ENCODE data around the gene FBXO10.
"Not testable (repeated sequence)": the region's sequence is repeated elsewhere in the genome, so short reads cannot be mapped to it uniquely, and the experiment has no call there.

- not testable (repeated sequence) for TF ChIP-seq CTCF (IDR thresholded peaks at IDR 0.05 in 2 of 3, conservative IDR thresholded peaks at IDR 0.05 in 1 of 3; ENCODE audit: borderline replicate concordance in 1 of 3, insufficient read depth in 1 of 3, low read depth in 2 of 3, low read length in 2 of 3); TCF7L2 (IDR thresholded peaks at IDR 0.05; ENCODE audit: borderline replicate concordance, extremely low read depth, insufficient read depth, insufficient read length); JUND (IDR thresholded peaks at IDR 0.05); POLR2AphosphoS5 (IDR thresholded peaks at IDR 0.05; ENCODE audit: low read depth, low read length); SP1 (IDR thresholded peaks at IDR 0.05; ENCODE audit: low read depth); EZH2 (IDR thresholded peaks at IDR 0.05); POLR2A (IDR thresholded peaks at IDR 0.05; ENCODE audit: borderline replicate concordance, extremely low read depth, insufficient read depth, insufficient read length); YY1 (IDR thresholded peaks at IDR 0.05; ENCODE audit: extremely low read depth, insufficient replicate concordance, low read depth, low read length); ZNF274 (IDR thresholded peaks at IDR 0.05; ENCODE audit: low read depth, low read length)
- TF ChIP-seq, protein P1, sequence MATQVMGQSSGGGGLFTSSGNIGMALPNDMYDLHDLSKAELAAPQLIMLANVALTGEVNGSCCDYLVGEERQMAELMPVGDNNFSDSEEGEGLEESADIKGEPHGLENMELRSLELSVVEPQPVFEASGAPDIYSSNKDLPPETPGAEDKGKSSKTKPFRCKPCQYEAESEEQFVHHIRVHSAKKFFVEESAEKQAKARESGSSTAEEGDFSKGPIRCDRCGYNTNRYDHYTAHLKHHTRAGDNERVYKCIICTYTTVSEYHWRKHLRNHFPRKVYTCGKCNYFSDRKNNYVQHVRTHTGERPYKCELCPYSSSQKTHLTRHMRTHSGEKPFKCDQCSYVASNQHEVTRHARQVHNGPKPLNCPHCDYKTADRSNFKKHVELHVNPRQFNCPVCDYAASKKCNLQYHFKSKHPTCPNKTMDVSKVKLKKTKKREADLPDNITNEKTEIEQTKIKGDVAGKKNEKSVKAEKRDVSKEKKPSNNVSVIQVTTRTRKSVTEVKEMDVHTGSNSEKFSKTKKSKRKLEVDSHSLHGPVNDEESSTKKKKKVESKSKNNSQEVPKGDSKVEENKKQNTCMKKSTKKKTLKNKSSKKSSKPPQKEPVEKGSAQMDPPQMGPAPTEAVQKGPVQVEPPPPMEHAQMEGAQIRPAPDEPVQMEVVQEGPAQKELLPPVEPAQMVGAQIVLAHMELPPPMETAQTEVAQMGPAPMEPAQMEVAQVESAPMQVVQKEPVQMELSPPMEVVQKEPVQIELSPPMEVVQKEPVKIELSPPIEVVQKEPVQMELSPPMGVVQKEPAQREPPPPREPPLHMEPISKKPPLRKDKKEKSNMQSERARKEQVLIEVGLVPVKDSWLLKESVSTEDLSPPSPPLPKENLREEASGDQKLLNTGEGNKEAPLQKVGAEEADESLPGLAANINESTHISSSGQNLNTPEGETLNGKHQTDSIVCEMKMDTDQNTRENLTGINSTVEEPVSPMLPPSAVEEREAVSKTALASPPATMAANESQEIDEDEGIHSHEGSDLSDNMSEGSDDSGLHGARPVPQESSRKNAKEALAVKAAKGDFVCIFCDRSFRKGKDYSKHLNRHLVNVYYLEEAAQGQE (IDR thresholded peaks at IDR 0.05; ENCODE audit: low read depth), result not testable (repeated sequence)
- TF ChIP-seq, protein P2, sequence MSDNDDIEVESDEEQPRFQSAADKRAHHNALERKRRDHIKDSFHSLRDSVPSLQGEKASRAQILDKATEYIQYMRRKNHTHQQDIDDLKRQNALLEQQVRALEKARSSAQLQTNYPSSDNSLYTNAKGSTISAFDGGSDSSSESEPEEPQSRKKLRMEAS (IDR thresholded peaks at IDR 0.05), result not testable (repeated sequence)
These were observed 102.2 kb downstream of the FBXO10 start for GRCh38 chr9:37473982-37474381.
